ENCODE data around the gene SEC61A1.

Gene SEC61A1

GRCh38 chr3:128051837-128052594, at the start of gene SEC61A1:
TSS of gene SEC61A1 (plus strand) at chr3:128052437. CDS start at chr3:128052553, 116 bp downstream.
- DNase-seq (ENCODE audit: extremely low read depth, insufficient read length), result peak; percentile 98
- Histone ChIP-seq H3K4me3 (replicated peaks; ENCODE audit: low read depth, low read length) (peak within 1 kb of the TSS; percentile 99), H3K36me3 (ENCODE audit: control insufficient read depth, insufficient read depth, low read length) (peaks cover 13% of the 10 kb centered on the region), H3K27me3 (replicated peaks; ENCODE audit: control insufficient read depth, insufficient read depth, low read length) (no peaks in the 10 kb centered on the region)
- TF ChIP-seq CTCF (IDR thresholded peaks at IDR 0.05; ENCODE audit: insufficient read depth, low read length, poor library complexity, severe bottlenecking), result no peak

- DNase-seq (ENCODE audit: extremely low read depth, insufficient read length), result no peak
- no peak for TF ChIP-seq CTCF (IDR thresholded peaks at IDR 0.05; ENCODE audit: insufficient read depth, low read length, poor library complexity, severe bottlenecking)
These were observed 47.6 kb upstream of the SEC61A1 start for GRCh38 chr3:128004661-128005060.

DNA sequence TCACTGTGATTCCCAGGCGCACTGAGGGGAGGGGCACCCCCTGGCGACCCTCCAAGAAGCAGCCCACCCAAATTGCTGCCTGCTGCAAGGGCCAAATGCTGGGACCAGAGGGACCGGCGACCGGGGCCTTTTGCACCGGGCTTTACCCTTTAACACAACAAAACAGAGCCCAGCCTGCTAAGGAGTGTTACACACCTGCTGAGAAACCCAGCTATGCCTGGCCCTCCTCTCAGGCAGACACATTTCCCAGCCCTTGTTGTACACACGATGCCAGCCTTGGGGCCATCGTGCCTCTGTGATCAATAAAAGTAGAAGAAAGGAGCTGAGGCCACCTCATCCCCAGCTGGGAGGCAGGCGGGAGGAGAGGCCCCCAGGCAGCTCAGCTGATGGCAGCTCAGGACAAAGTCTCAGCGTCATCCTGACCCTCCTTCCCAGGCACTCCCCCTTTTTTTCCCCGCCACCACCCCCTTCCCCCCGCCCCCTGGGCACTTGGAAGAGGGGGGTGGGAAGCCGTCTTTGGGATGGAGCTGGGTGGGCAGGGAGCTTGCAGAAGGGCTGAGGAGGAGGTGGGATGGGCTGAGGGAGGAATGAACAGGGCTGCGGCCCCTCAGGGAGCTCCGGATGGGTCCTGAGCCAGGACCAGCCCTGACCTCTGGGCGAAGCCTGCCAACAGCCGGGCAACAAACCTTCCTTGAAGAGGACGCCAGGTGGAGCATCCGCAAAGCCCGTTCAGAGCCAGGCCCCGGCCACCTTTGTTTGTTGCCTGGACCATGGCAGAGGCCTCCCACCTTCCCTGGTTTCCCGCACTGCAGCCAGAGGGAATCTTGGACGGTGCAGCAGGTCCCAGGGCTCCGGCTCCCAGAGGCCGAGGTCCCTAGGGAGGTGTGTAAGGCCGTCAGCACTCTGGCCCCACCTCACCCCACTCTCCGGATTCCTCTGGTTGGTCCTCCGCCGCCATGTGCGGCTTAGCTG, 45.9 kb upstream of the SEC61A1 start:
- Histone ChIP-seq H3K36me3 (ENCODE audit: control insufficient read depth, insufficient read depth, low read length) (no peaks in the 10 kb centered on the region), H3K4me3 (replicated peaks; ENCODE audit: low read depth, low read length) (no peak overlapping the region), H3K27me3 (replicated peaks; ENCODE audit: control insufficient read depth, insufficient read depth, low read length) (no peaks in the 10 kb centered on the region)
- no peak for TF ChIP-seq CTCF (IDR thresholded peaks at IDR 0.05; ENCODE audit: insufficient read depth, low read length, poor library complexity, severe bottlenecking)
- DNase-seq (ENCODE audit: extremely low read depth, insufficient read length), result no peak

More at GRCh38 chr3:128004661-128005060, 47.6 kb upstream of the SEC61A1 start:
- H3K36me3 ChIP-seq (ENCODE audit: control insufficient read depth, insufficient read depth, low read length), result no peaks in the 10 kb centered on the region
- no peaks in the 10 kb centered on the region for H3K27me3 ChIP-seq (replicated peaks; ENCODE audit: control insufficient read depth, insufficient read depth, low read length)
- H3K4me3 ChIP-seq (replicated peaks; ENCODE audit: low read depth, low read length), result no peak overlapping the region

DNA sequence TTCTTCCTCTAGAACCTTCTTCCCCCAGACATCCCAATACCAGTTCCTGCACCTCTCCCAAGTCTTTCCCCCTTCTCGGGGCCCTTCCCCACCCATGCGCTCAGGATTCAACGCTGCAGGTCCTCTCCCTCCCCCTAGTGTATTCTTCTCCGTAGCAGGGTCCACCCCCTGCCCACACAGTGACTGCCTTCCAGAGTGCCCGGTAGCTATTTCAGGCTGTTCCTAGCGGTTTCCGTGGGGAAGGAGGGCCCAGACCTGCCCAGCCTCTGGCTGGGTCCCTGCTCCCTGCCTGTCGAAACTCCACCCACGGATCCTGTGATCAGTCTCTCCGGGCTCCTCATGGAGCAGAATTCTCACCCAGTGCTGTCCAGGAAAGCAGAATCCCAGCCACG, 45.2 kb upstream of the SEC61A1 start:
- H3K27me3 ChIP-seq (replicated peaks; ENCODE audit: control insufficient read depth, insufficient read depth, low read length), result no peaks in the 10 kb centered on the region
- no peaks in the 10 kb centered on the region for H3K36me3 ChIP-seq (ENCODE audit: control insufficient read depth, insufficient read depth, low read length)
- no peak for TF ChIP-seq CTCF (IDR thresholded peaks at IDR 0.05; ENCODE audit: insufficient read depth, low read length, poor library complexity, severe bottlenecking)
- DNase-seq (ENCODE audit: extremely low read depth, insufficient read length), result no peak
- H3K4me3 ChIP-seq (replicated peaks; ENCODE audit: low read depth, low read length), result no peak overlapping the region

GRCh38 chr3:128009952-128010846, 42.0 kb upstream of the SEC61A1 start:
- TF ChIP-seq CTCF (IDR thresholded peaks at IDR 0.05; ENCODE audit: insufficient read depth, low read length, poor library complexity, severe bottlenecking), result no peak
- Histone ChIP-seq H3K4me3 (replicated peaks; ENCODE audit: low read depth, low read length) (no peak overlapping the region), H3K27me3 (replicated peaks; ENCODE audit: control insufficient read depth, insufficient read depth, low read length) (no peaks in the 10 kb centered on the region; the same call in 1 of the 2 replicates), H3K36me3 (ENCODE audit: control insufficient read depth, insufficient read depth, low read length) (no peaks in the 10 kb centered on the region)
- DNase-seq (ENCODE audit: extremely low read depth, insufficient read length), result no peak
